GM12878 (cell line): ENCODE results near the gene FKRP. TPM values are rescaled to one million over a fixed set of nuclear protein-coding genes. Genes with fewer than 3 reads are reported as not detected.

Source experiments
- ATAC-seq: fragments of 200-7000 bp; cut with Tn5 transposase; 3 replicates; pipeline ENCODE4 v1.9.1; 2020; ENCODE audit warnings: mild to moderate bottlenecking, moderate library complexity
- BruUV-seq: library from RNA; stranded (reverse); fragments of 400-500 nt; replicated peaks from 2 replicates; lab custom pipeline; 2021; lab: Mats Ljungman, UMichigan
- CTCF ChIA-PET: fragments of 300-600 bp; sonication (Branson Sonifier 250); formaldehyde crosslinking; extraction: SDS; loops from one replicate; lab custom pipeline; 2021; ENCODE audit warnings: inconsistent platforms; lab: Yijun Ruan, JAX
- POLR2A ChIA-PET: fragments of 350-600 bp; formaldehyde crosslinking; extraction: SDS; loops from one replicate; lab custom pipeline; 2021; ENCODE audit warnings: inconsistent platforms; lab: Charles Lee
- RAD21 ChIA-PET: fragments of 300-600 bp; sonication (Branson Sonifier 250); formaldehyde crosslinking; loops from one replicate; lab custom pipeline; 2023; ENCODE audit warnings: antibody characterized with exemption; ENCODE audit not compliant: unreplicated experiment; lab: Charles Lee
- SMC1A ChIA-PET: fragments of 300-600 bp; sonication (Branson Sonifier 250); formaldehyde crosslinking; loops from one replicate; lab custom pipeline; 2023; ENCODE audit not compliant: unreplicated experiment, uncharacterized antibody; lab: Charles Lee
- DNase-seq: peaks from one replicate; pipeline ENCODE4 v3.0.0-alpha.2; 2011; ENCODE audit warnings: low read depth, low spot score
- FAIRE-seq: peaks from 3 replicates; lab custom pipeline; 2011; peaks lifted over from hg19 to GRCh38; lab: Jason Lieb, UNC
- H2AFZ ChIP-seq: 2 replicates; pipeline ENCODE4 v1.6.0; 2011; ENCODE audit warnings: low read depth, low read length, control low read depth; ENCODE audit not compliant: control insufficient read depth
- H3K27ac ChIP-seq: 2 replicates; pipeline ENCODE4 v1.5.1; 2011; ENCODE audit warnings: control low read depth; ENCODE audit not compliant: control insufficient read depth, insufficient read depth
- H3K27me3 ChIP-seq, 2 experiments: replicated peaks in 1 of 2; 2 replicates each; pipeline versions ENCODE4 v1.6.0 to v1.6.1; 2011; ENCODE audit warnings: low read length in 1 of 2; ENCODE audit not compliant: control insufficient read depth in 2 of 2, insufficient read depth in 2 of 2
- H3K36me3 ChIP-seq, 2 experiments: 2 replicates each; pipeline ENCODE4 v1.5.1; 2011; ENCODE audit warnings: low read length in 1 of 2; ENCODE audit not compliant: control insufficient read depth in 2 of 2, insufficient read depth in 2 of 2
- H3K4me1 ChIP-seq: 2 replicates; pipeline ENCODE4 v1.6.1; 2011; ENCODE audit warnings: mild to moderate bottlenecking, low read length, moderate library complexity, mixed read lengths; ENCODE audit not compliant: control insufficient read depth, insufficient read depth
- H3K4me2 ChIP-seq: 2 replicates; pipeline ENCODE4 v1.6.0; 2011; ENCODE audit warnings: control low read depth; ENCODE audit not compliant: control insufficient read depth, insufficient read depth
- H3K4me3 ChIP-seq: fragments of 200-600 bp; sonication (generic); 2 replicates; pipeline ENCODE4 v1.5.1; 2016
- H3K79me2 ChIP-seq: 2 replicates; pipeline ENCODE4 v1.6.0; 2011; ENCODE audit warnings: low read length; ENCODE audit not compliant: control insufficient read depth, insufficient read depth
- H3K9ac ChIP-seq: 2 replicates; pipeline ENCODE4 v1.8.0; 2011; ENCODE audit warnings: low read length, control low read depth, mixed read lengths; ENCODE audit not compliant: control insufficient read depth, insufficient read depth
- H3K9me3 ChIP-seq: replicated peaks from 3 replicates; pipeline ENCODE4 v1.5.1; 2011; ENCODE audit warnings: mild to moderate bottlenecking, low read length; ENCODE audit not compliant: control insufficient read depth, insufficient read depth
- H4K20me1 ChIP-seq: 2 replicates; pipeline ENCODE4 v1.6.0; 2011; ENCODE audit not compliant: control insufficient read depth, insufficient read depth
- BCL11A ChIP-seq: IDR thresholded peaks from 2 replicates; pipeline ENCODE4 v1.6.1; 2011; ENCODE audit warnings: low read depth, low read length
- CBX5 ChIP-seq: sonication (generic); IDR thresholded peaks from 2 replicates; pipeline ENCODE4 v1.6.1; 2016; ENCODE audit warnings: low read depth, moderate library complexity, mild to moderate bottlenecking, inconsistent platforms
- NFIC ChIP-seq: IDR thresholded peaks from 2 replicates; pipeline ENCODE4 v1.6.1; 2012; ENCODE audit warnings: low read depth, mild to moderate bottlenecking, inconsistent platforms, low read length, moderate library complexity
- NR2C1 ChIP-seq: fragments of 450-650 bp; IDR thresholded peaks from 2 replicates; pipeline ENCODE4 v1.6.1; 2017; ENCODE audit warnings: antibody characterized with exemption, mild to moderate bottlenecking, moderate library complexity
- SMAD1 ChIP-seq: fragments of 450-650 bp; IDR thresholded peaks from 2 replicates; pipeline ENCODE4 v1.6.1; 2018; ENCODE audit warnings: mild to moderate bottlenecking, low read depth; ENCODE audit not compliant: partially characterized antibody
- SMC3 ChIP-seq: IDR thresholded peaks from 2 replicates; pipeline ENCODE4 v1.6.1; 2011; ENCODE audit warnings: low read length, improper control_type of control experiment, borderline replicate concordance
- SUPT20H ChIP-seq: IDR thresholded peaks from 2 replicates; pipeline ENCODE4 v1.6.1; 2011; ENCODE audit warnings: low read depth, mild to moderate bottlenecking, low read length, moderate library complexity, borderline replicate concordance; ENCODE audit not compliant: control insufficient read depth
- TCF3 ChIP-seq: IDR thresholded peaks from 2 replicates; pipeline ENCODE4 v1.6.1; 2012; ENCODE audit warnings: low read depth, mild to moderate bottlenecking, low read length, borderline replicate concordance; ENCODE audit not compliant: insufficient read depth
- WGBS: methylation state at CpG from one replicate; pipeline ENCODE4 v1.1.6; 2016; ENCODE audit warnings: low lambda C conversion rate; ENCODE audit not compliant: insufficient replicate concordance, insufficient coverage; ENCODE audit errors: missing lambda C conversion rate; 5-methylcytosine and 5-hydroxymethylcytosine counted together
- in situ Hi-C: fragments of 300-500 bp; cut with MboI; formaldehyde crosslinking; loops from 9 replicates; pipeline ENCODE4 v1.14.3; 2018; ENCODE audit warnings: mixed read lengths
- intact Hi-C: fragments of 100-400 bp; cut with micrococcal nuclease; formaldehyde crosslinking; loops from one replicate; pipeline ENCODE4 v1.14.2; 2022; ENCODE audit not compliant: unreplicated experiment
- polyA plus RNA-seq, 11 experiments: library from polyadenylated mRNA; depleted of rRNA in 4 of 11; unstranded in 6 of 11; stranded (reverse) in 5 of 11; fragments of >200 nt; fragmentation: Nextera tagmentation in 4 of 11; fragmentation: Illumina TruSeq in 1 of 11; extraction: Ambion mirVana in 4 of 11; extraction: Trizol in 1 of 11; gene quantifications; 1 replicate in 1 of 11; 2 replicates in 10 of 11; pipeline versions ENCODE4 v1.2.1 to v1.2.3, GENCODE V29; 2011 to 2016; ENCODE audit warnings: inconsistent platforms in 2 of 11, missing spikeins in 2 of 11, low read depth in 1 of 11
- total RNA-seq, 4 experiments: library from RNA; depleted of rRNA in 3 of 4; stranded (reverse); fragments of >200 nt in 3 of 4; fragmentation: Illumina TruSeq in 1 of 4; extraction: Trizol in 1 of 4; gene quantifications; 2 replicates each; pipeline versions ENCODE4 v1.2.1 to v1.2.3, GENCODE V29; 2013 to 2021

FKRP gene
- total and polyA plus RNA-seq, 10 of the 15 experiments (the other 5 are each of a cell fraction or from before 2014, with no cell fraction given): 1.3 to 14.1 (median 7.8) TPM

- FAIRE-seq: no peak
- Histone ChIP-seq H2AFZ (no peak overlapping the region), H3K36me3 (no peaks in the 10 kb centered on the region), H3K9ac (no peak overlapping the region), H3K4me3 (no peak overlapping the region)
- intact Hi-C loops: no loop called here
- TF ChIP-seq NFIC (no peak), SUPT20H (no peak), TCF3 (no peak), CBX5 (no peak), BCL11A (no peak)
- TF ChIP-seq, all 136 proteins: peak for 0
- in situ Hi-C loops: no loop called here
- no peak for DNase-seq
- Histone ChIP-seq H3K4me2 (no peak overlapping the region), H3K4me1 (no peaks in the 10 kb centered on the region), H3K27ac (no peak overlapping the region), H4K20me1 (no peaks in the 10 kb centered on the region), H3K27me3 (no peaks in the 10 kb centered on the region), H3K9me3 (no peaks in the 10 kb centered on the region), H3K79me2 (no peaks in the 10 kb centered on the region)
- ChIA-PET CTCF (interaction anchor here (0.6 to 1.3 kb wide), 6 partner anchors 9 to 277 kb away, joined by 3 to 7 read pairs (median 3); no protein-coding TSS in a partner anchor), RAD21 (no interaction called here), POLR2A (interaction anchor here (1.0 kb wide), 1 partner anchor 38 kb away, joined by 3 read pairs; no protein-coding TSS in a partner anchor), SMC1A (interaction anchor here (0.6 kb wide), 1 partner anchor 874 kb away, joined by 3 read pairs; no protein-coding TSS in a partner anchor)
- no TSS peak for BruUV-seq
- no peak for ATAC-seq
- WGBS: 5% methylated on average over 2 of the region's 2 CpGs
These were observed 52.9 kb downstream of the FKRP start for GRCh38 chr19:46798713-46799112.

- no peaks in the 10 kb centered on the region for H3K36me3 ChIP-seq
- no peak for TF ChIP-seq SMC3
- no peak for TF ChIP-seq NR2C1
- no peak for TF ChIP-seq SMAD1
- no peaks in the 10 kb centered on the region for H3K27me3 ChIP-seq
- intact Hi-C loops (no loop called here), in situ Hi-C loops (no loop called here)
- WGBS: 51% methylated on average over 5 of the region's 5 CpGs
- DNase-seq (no peak), ATAC-seq (no peak), FAIRE-seq (no peak)
- H3K27ac ChIP-seq: no peak overlapping the region
- H3K79me2 ChIP-seq: no peaks in the 10 kb centered on the region
- H3K4me1 ChIP-seq: no peaks in the 10 kb centered on the region
- H3K9me3 ChIP-seq: no peaks in the 10 kb centered on the region
- H4K20me1 ChIP-seq: no peaks in the 10 kb centered on the region
- ChIA-PET POLR2A (interaction anchor here (1.5 kb wide), 1 partner anchor 9 kb away, joined by 6 read pairs; no protein-coding TSS in a partner anchor), SMC1A (no interaction called here), CTCF (no interaction called here), RAD21 (no interaction called here)
- BruUV-seq: no TSS peak
- no peak overlapping the region for H3K9ac ChIP-seq
- H2AFZ ChIP-seq: no peak overlapping the region
- H3K4me3 ChIP-seq: no peak overlapping the region
- H3K4me2 ChIP-seq: no peak overlapping the region
These were observed 56.3 kb downstream of the FKRP start for GRCh38 chr19:46802152-46802551.
